GM18867 (cell line): ENCODE measurements around the gene TIMP2.
"Not testable (repeated sequence)": the region's sequence is repeated elsewhere in the genome, so short reads cannot be mapped to it uniquely, and the experiment has no call there.

Source experiments
- ATAC-seq: cut with Tn5 transposase; IDR thresholded peaks from one replicate; pipeline ENCODE4 v1.9.1; 2021; ENCODE audit warnings: mild to moderate bottlenecking, moderate library complexity; ENCODE audit not compliant: unreplicated experiment

TIMP2 gene

GRCh38 chr17:78933025-78933958 is 8.1 kb upstream of the TIMP2 start:
- peak; percentile 80 for ATAC-seq

DNA sequence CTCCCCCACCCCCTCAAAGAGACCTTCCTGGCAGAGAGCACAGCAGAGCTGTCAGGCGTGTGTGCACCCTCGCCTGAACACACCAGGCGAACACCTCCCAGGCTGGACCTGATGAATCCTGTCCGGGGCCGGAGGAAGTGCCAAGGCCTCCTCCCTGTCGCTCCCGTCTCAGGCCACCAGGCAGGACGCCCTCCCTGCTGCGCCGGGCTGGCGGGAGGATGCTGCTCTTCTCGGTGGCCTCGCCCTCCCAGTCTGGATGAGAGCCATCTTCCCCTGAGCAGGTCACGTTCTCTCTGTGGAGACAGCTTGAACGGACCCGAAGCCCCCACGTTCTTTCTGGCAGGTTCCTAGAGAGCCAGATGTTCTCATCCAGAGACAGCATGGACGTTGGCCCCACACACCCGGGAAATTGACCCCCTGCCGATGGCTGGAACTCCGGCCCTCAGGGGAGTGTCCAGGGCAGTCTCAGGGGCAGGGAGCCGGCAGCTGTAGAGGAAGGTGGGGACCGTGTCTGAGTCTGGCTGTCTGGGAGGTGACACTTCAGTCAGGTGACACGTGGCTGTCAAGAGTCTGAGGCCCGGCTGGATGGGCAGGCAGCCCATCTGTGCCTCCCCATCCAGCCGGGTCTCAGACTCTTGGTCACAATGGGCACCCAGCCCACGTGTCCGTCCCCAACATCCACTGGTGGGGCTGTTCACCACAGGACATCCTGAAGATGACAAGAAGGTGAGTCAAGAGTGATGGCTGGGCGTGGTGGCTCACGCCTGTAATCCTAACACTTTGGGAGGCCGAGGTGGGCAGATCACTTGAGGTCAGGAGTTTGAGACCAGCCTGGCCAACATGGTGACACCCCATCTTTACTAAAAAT is 5.0 kb upstream of the TIMP2 start:
- ATAC-seq: no peak

GRCh38 chr17:78925662-78926555 is 722 bp upstream of the TIMP2 start:
- ATAC-seq: no peak

DNA sequence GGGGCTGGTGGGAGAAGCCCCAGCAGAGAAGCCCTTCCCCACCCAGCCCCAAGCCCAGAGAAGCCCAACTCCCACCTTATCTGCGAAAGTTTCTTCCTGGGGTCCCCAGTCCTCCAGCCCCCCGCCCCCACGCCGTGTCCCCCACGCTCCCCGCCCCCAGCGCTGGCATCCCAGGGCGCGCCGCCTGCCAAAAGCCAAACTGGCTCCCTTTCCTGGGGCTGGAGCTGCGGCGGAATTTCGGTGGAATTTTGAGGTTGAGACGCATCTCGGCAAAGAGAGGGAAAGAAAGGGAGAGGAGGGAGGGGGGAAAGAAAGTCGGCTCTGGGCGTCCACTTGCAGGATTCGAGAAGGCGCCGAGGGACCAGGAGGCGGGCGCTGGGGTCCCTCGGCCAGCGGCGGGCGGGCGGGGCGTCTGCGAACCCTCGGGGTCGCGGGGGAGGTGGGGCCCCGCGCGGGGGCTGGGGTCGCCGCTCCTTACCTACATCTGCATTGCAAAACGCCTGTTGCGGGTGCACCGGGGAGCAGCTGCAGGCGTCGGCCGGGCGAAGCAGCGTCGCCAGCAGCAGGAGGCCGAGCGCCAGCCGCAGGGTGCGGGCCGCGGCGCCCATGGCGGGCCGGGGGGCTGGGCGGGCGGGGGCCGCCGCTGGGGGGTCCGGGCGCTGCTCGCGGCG is 571 bp downstream of the TIMP2 start:
- no peak for ATAC-seq

GRCh38 chr17:78923660-78924453 is 1.3 kb downstream of the TIMP2 start:
- ATAC-seq: peak; percentile 57

DNA sequence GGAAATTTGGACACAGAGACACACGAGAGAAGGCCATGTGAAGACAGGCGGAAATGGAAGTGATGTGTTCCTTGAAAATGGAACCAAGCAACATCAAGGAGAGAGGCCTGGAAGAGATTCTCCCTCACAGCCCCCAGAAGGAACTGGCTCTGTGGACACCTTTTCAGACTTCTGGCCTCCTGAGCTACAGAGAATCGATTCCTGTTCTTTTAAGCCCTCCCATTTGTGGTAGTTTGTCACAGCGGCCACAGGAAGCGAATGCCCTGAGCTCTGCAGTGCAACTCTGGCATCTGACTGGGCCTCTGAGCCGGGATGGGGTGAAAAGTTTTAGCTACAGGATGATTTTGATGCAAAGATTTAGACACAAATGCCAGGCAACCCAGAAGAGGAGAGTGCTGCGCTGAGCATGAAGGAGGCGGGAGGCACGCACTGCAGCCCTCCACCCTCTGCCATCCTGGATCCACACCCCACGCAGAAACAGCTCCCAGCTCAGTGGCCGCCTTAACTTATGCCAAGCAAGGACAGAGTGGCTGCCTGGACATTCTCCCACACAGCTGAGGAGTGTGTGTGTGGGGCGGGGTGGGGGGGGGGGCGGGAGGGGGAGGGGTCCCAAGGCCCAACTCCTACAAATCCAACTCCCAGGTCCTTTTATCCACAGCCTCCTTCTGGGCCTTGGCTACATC is 2.2 kb downstream of the TIMP2 start:
- ATAC-seq: no peak

DNA sequence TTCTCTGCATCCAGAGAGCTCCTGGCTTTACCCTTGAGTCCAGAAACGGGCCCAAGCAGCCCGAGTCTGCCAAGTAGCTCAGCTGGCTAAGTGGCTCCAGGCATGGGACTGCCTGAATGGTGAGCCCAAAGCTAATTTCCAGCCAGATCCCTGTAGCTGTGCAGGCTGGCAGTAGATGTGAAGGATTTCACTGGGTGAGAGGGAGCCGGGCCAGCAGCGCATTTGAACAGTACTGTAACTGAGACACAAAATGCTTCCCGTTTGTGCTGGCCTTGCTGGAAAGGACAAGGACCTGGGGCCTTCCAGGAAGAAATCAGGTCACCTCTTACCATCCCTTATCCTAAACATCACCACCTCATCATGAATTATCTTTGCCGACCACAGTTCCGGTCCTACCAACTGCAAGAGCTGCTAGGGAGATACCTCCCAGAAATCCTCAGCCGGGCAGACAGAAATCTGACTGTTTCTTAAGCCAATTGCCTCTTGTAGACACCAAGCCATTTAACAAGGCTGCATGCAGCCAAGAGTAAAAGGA is 3.7 kb downstream of the TIMP2 start:
- no peak for ATAC-seq

GRCh38 chr17:78920528-78920927 is 4.7 kb downstream of the TIMP2 start:
- no peak for ATAC-seq

- ATAC-seq: no peak
These were observed 5.2 kb downstream of the TIMP2 start for GRCh38 chr17:78919861-78920450.

GRCh38 chr17:78918979-78919378 is 6.2 kb downstream of the TIMP2 start:
- ATAC-seq: no peak

DNA sequence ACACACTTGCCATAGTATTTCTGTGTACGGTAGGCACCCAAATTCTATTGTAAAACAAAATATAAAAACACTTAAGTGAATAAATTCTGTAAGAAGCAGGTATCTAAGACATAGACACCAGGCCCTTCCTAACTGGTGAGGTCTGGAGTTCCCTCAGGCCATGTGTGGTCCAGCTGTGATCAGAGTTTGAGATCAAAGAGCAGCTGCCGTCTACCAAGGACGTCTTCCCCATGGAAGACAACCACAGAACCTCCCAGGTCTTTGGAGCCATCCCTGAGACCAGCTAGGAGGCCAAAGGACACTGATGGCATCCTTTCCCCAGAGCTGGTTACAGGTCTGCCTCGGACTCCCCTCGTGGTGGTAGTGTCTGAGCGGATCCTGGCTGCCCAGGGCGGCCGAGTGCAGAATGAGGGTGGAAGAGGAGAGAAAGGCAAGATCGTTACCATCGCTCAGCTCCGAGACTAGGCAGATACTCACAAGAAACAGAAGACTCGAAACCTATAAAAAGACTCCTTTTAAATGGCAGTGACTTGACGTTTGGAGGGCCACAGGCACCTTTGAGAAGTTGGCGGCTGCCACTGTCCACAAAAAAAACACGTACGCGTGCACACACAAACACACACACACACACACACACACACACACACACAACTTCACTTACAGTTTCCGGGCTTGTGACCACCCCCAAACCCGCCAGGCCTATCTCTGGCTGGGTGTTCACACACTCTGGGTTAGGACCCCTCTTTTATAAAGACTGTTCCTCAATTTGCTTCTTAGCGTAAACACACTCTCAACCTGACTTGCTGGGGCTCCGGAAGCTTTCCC is 7.5 kb downstream of the TIMP2 start:
- no peak for ATAC-seq

GRCh38 chr17:78915872-78916632 is 9.1 kb downstream of the TIMP2 start:
- no peak for ATAC-seq

GRCh38 chr17:78913115-78913514 is 12.1 kb downstream of the TIMP2 start:
- ATAC-seq: no peak

- no peak for ATAC-seq
These were observed 13.1 kb downstream of the TIMP2 start for GRCh38 chr17:78912082-78912481.

DNA sequence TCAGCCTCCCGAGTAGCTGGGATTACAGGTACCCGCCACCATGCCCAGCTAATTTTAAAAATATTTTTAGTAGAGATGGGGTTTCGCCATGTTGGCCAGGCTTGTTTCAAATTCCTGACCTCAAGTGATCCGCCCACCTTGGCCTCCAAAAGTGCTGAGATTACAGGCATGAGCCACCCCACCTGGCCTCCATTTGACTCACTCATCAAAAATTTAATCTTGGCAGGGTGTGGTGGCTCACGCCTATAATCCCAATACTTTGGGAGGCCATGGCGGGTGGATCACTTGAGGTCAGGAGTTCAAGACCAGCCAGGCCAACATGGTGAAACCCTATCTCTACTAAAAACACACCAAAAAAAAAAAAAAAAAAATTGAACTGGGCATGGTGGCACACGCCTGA is 13.6 kb downstream of the TIMP2 start:
- ATAC-seq: not testable (repeated sequence)

- ATAC-seq: no peak
These were observed 14.5 kb downstream of the TIMP2 start for GRCh38 chr17:78910497-78911284.
